ENCODE measurements around the gene FETUB. TPM values are rescaled to one million over a fixed set of nuclear protein-coding genes. Genes with fewer than 3 reads are reported as not detected.

The FETUB gene
- total and polyA plus RNA-seq, 2 of the 8 experiments (the other 6 are each of a cell fraction or from before 2014, with no cell fraction given): 0.15 TPM; not detected in 1

DNA sequence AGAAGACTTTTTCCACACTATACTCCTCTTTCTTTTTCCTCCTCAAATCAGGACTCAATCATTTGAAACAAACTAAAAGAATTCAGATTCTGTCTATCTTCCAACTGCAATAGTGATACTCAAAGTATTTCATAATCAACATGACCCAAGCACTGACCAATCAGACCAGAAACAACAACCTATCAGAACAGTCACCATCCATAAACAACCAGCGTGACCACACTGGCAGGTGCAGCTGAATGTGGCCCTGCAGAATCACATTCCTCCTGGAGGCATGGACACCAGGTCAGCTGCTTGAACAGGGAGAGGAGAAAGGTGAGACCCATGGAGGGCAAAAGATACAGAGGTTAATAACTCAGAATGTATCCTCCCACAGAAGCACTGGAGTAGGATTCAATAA is 39.0 kb downstream of the FETUB start:
- Histone ChIP-seq H4K8ac (ENCODE audit: extremely low read depth, insufficient read depth, low read length) (no peak overlapping the region), H3K79me1 (ENCODE audit: low read depth, low read length) (no peaks in the 10 kb centered on the region), H3K56ac (replicated peaks; ENCODE audit: insufficient read length, low read depth, low read length) (no peak overlapping the region), H3K23ac (ENCODE audit: insufficient read length) (no peak overlapping the region), H4K20me1 (replicated peaks in 1 of 2; ENCODE audit: control insufficient read depth in 1 of 2, insufficient read depth in 2 of 2, low read length in 2 of 2) (no peaks in the 10 kb centered on the region), H2BK12ac (ENCODE audit: low read depth, low read length) (no peak overlapping the region), H3K27me3 (replicated peaks in 1 of 4; ENCODE audit: control insufficient read depth in 3 of 4, extremely low read depth in 1 of 4, insufficient read depth in 3 of 4, low read length in 3 of 4) (no peaks in the 10 kb centered on the region), H3K23me2 (ENCODE audit: low read depth, low read length) (no peaks in the 10 kb centered on the region; the same call in 1 of the 2 replicates), H3K36me3 (ENCODE audit: control insufficient read depth in 2 of 4, insufficient read depth in 4 of 4, low read length in 3 of 4) (no peaks in the 10 kb centered on the region), H3K9me3 (ENCODE audit: insufficient read depth in 2 of 2, low read depth in 1 of 2, low read length in 1 of 2) (no peaks in the 10 kb centered on the region), H2BK5ac (ENCODE audit: low read depth, low read length) (no peak overlapping the region), H3K4me1 (replicated peaks in 1 of 4; ENCODE audit: control insufficient read depth in 3 of 4, insufficient read depth in 4 of 4, low read length in 3 of 4) (no peaks in the 10 kb centered on the region), H2BK20ac (ENCODE audit: low read length) (no peak overlapping the region), H3K27ac (ENCODE audit: low read depth, low read length) (no peak overlapping the region), H3K9ac (replicated peaks in 1 of 4; ENCODE audit: extremely low read depth in 1 of 4, low read depth in 3 of 4, low read length in 3 of 4) (no peak overlapping the region), H4K91ac (replicated peaks; ENCODE audit: insufficient read length, low read length) (no peak overlapping the region), H3K4me3 (ENCODE audit: extremely low read depth in 1 of 4, insufficient read depth in 2 of 4, low read depth in 3 of 4, low read length in 4 of 4) (no peak overlapping the region), H2BK120ac (replicated peaks; ENCODE audit: low read depth, low read length) (no peak overlapping the region), H2AK5ac (ENCODE audit: low read depth, low read length) (no peak overlapping the region), H3K18ac (ENCODE audit: extremely low read depth, low read length) (no peak overlapping the region), H2BK15ac (ENCODE audit: low read length) (peak overlapping the region; percentile 8; the same call in 1 of the 2 replicates), H3K14ac (ENCODE audit: insufficient read length) (no peak overlapping the region), H4K5ac (ENCODE audit: insufficient read length, low read depth, low read length) (no peak overlapping the region), H3K4me2 (ENCODE audit: insufficient read depth in 1 of 2, low read depth in 2 of 2, low read length in 2 of 2) (no peak overlapping the region), H3K79me2 (ENCODE audit: control insufficient read depth in 1 of 2, insufficient read depth in 2 of 2, low read length in 2 of 2) (no peaks in the 10 kb centered on the region), H3K4ac (replicated peaks; ENCODE audit: insufficient read length, low read depth, low read length) (no peak overlapping the region), H2AFZ (ENCODE audit: low read length) (no peak overlapping the region)
- ChIA-PET POLR2A (ENCODE audit: partially characterized antibody) (interaction anchor here (1.0 to 2.1 kb wide), 4 partner anchors 10 to 151 kb away, joined by 3 to 5 read pairs (median 4); no protein-coding TSS in a partner anchor), CTCF (ENCODE audit: partially characterized antibody) (interaction anchor here (1.2 to 1.7 kb wide), 4 partner anchors 9 to 65 kb away, joined by 3 to 5 read pairs (median 4); no protein-coding TSS in a partner anchor)
- no peak for DNase-seq (ENCODE audit: low read depth in 1 of 2, low spot score in 2 of 2)
- no peak for TF ChIP-seq SP1 (IDR thresholded peaks at IDR 0.05; ENCODE audit: low read depth, low read length)
- TF ChIP-seq SP4 (IDR thresholded peaks at IDR 0.05; ENCODE audit: low read length): no peak
- TF ChIP-seq, protein P1, sequence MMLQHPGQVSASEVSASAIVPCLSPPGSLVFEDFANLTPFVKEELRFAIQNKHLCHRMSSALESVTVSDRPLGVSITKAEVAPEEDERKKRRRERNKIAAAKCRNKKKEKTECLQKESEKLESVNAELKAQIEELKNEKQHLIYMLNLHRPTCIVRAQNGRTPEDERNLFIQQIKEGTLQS (IDR thresholded peaks at IDR 0.05; ENCODE audit: insufficient read depth, low read depth, low read length): no peak
- no peak for TF ChIP-seq SIN3A (conservative IDR thresholded peaks at IDR 0.05 in 1 of 2, IDR thresholded peaks at IDR 0.05 in 1 of 2; ENCODE audit: low read depth in 1 of 2, low read length in 2 of 2)
- TF ChIP-seq GTF2F1 (IDR thresholded peaks at IDR 0.05; ENCODE audit: borderline replicate concordance, low read depth, low read length): no peak
- no peak for TF ChIP-seq NRF1 (IDR thresholded peaks at IDR 0.05; ENCODE audit: low read depth, low read length)
- TF ChIP-seq POLR2A (IDR thresholded peaks at IDR 0.05; ENCODE audit: control extremely low read depth in 1 of 2, low read depth in 2 of 2, low read length in 2 of 2): no peak
- TF ChIP-seq POU5F1 (IDR thresholded peaks at IDR 0.05; ENCODE audit: low read depth, low read length): no peak
- no peak for TF ChIP-seq KDM5A (IDR thresholded peaks at IDR 0.05; ENCODE audit: low read length)
- no peak for TF ChIP-seq CHD2 (IDR thresholded peaks at IDR 0.05; ENCODE audit: low read length)
- TF ChIP-seq RXRA (IDR thresholded peaks at IDR 0.05; ENCODE audit: insufficient read depth, low read depth, low read length): no peak
- TF ChIP-seq NANOG (IDR thresholded peaks at IDR 0.05; ENCODE audit: insufficient read depth, low read depth, low read length, poor library complexity, severe bottlenecking): no peak
- no peak for TF ChIP-seq TAF7 (optimal IDR thresholded peaks at IDR 0.05; ENCODE audit: borderline replicate concordance, low read depth, low read length)
- WGBS, 2 experiments (ENCODE audit: extremely low coverage in 1 of 2, insufficient coverage in 1 of 2, insufficient read length in 1 of 2, insufficient replicate concordance in 2 of 2, low coverage in 1 of 2, low lambda C conversion rate in 2 of 2, missing lambda C conversion rate in 1 of 2): 91% methylated on average over 1 of the region's 1 CpG; no CpG with 5 or more reads in 1 of the 2 experiments
- FAIRE-seq: no peak
